ENCODE data around the gene KRTAP20-4.

Gene KRTAP20-4

GRCh38 chr21:30620522-30620921 is at the start of gene KRTAP20-4:
KRTAP20-4 (plus strand) TSS chr21:30620627.
- DNase-seq = no peak

GRCh38 chr21:30577766-30578165 is 42.7 kb upstream of the KRTAP20-4 start:
- no peak for DNase-seq

GRCh38 chr21:30579346-30579745 is 41.1 kb upstream of the KRTAP20-4 start:
- DNase-seq = no peak

- DNase-seq = no peak
Measured at GRCh38 chr21:30580132-30580531, 40.3 kb upstream of the KRTAP20-4 start.

GRCh38 chr21:30582870-30583269 is 37.6 kb upstream of the KRTAP20-4 start:
- DNase-seq = no peak

- no peak for DNase-seq
Measured at GRCh38 chr21:30590297-30590696, 30.1 kb upstream of the KRTAP20-4 start, which contains the start of gene KRTAP22-2. KRTAP22-2 (minus strand) TSS chr21:30590397.

GRCh38 chr21:30592140-30592539 is 28.3 kb upstream of the KRTAP20-4 start, which contains the start of gene KRTAP6-3:
KRTAP6-3 (plus strand) TSS chr21:30592440; CDS start chr21:30592446, 6 bp downstream.
- no peak for DNase-seq

GRCh38 chr21:30598802-30599201 is 21.6 kb upstream of the KRTAP20-4 start, which contains the start of gene KRTAP6-2:
KRTAP6-2 (minus strand) TSS chr21:30598902; CDS start chr21:30598874, 28 bp downstream.
- no peak for DNase-seq

- no peak for DNase-seq
Measured at GRCh38 chr21:30600787-30601186, 19.6 kb upstream of the KRTAP20-4 start, which contains the start of gene KRTAP22-1. KRTAP22-1 (plus strand) TSS chr21:30601087.

GRCh38 chr21:30605968-30606367 is 14.5 kb upstream of the KRTAP20-4 start:
- no peak for DNase-seq

- DNase-seq = no peak
Measured at GRCh38 chr21:30612132-30612531, 8.3 kb upstream of the KRTAP20-4 start.

GRCh38 chr21:30613836-30614235 is 6.6 kb upstream of the KRTAP20-4 start, which contains the start of gene KRTAP6-1:
KRTAP6-1 (minus strand) TSS chr21:30613930; CDS start chr21:30613904, 26 bp downstream.
- no peak for DNase-seq

- DNase-seq = no peak
Measured at GRCh38 chr21:30615199-30615598, 5.2 kb upstream of the KRTAP20-4 start.

- DNase-seq = no peak
Measured at GRCh38 chr21:30616125-30616524, 4.3 kb upstream of the KRTAP20-4 start, which contains the start of gene KRTAP20-1. KRTAP20-1 (plus strand) TSS chr21:30616425; CDS start chr21:30616455, 30 bp downstream.

GRCh38 chr21:30620080-30620479 is 347 bp upstream of the KRTAP20-4 start:
- DNase-seq = no peak

GRCh38 chr21:30623362-30623761 is 2.9 kb downstream of the KRTAP20-4 start:
- no peak for DNase-seq

- no peak for DNase-seq
Measured at GRCh38 chr21:30625449-30626165, 5.2 kb downstream of the KRTAP20-4 start.

GRCh38 chr21:30628109-30628508 is 7.7 kb downstream of the KRTAP20-4 start:
- DNase-seq = no peak

GRCh38 chr21:30629200-30629599 is 8.8 kb downstream of the KRTAP20-4 start:
- DNase-seq = no peak

- no peak for DNase-seq
Measured at GRCh38 chr21:30634906-30635305, 14.5 kb downstream of the KRTAP20-4 start, which contains the start of gene KRTAP20-2. KRTAP20-2 (plus strand) TSS chr21:30635206; CDS start chr21:30635264, 58 bp downstream.

GRCh38 chr21:30638686-30639085 is 18.3 kb downstream of the KRTAP20-4 start:
- DNase-seq = no peak

- no peak for DNase-seq
Measured at GRCh38 chr21:30642564-30642963, 22.1 kb downstream of the KRTAP20-4 start, which contains the start of gene KRTAP20-3. KRTAP20-3 (plus strand) TSS chr21:30642864.

GRCh38 chr21:30646904-30647414 is 26.5 kb downstream of the KRTAP20-4 start:
- DNase-seq = no peak

- no peak for DNase-seq
Measured at GRCh38 chr21:30652891-30653290, 32.5 kb downstream of the KRTAP20-4 start.
